Measurements from ENCODE around the gene VSTM2B. TPM values are rescaled to one million over a fixed set of nuclear protein-coding genes. Genes with fewer than 3 reads are reported as not detected.

VSTM2B gene
- not detected in 2 replicates for total RNA-seq

GRCh38 chr19:29525901-29526729 is at the start of gene VSTM2B:
Gene VSTM2B (plus strand): TSS chr19:29525994. CDS start chr19:29526584, 590 bp downstream.

DNA sequence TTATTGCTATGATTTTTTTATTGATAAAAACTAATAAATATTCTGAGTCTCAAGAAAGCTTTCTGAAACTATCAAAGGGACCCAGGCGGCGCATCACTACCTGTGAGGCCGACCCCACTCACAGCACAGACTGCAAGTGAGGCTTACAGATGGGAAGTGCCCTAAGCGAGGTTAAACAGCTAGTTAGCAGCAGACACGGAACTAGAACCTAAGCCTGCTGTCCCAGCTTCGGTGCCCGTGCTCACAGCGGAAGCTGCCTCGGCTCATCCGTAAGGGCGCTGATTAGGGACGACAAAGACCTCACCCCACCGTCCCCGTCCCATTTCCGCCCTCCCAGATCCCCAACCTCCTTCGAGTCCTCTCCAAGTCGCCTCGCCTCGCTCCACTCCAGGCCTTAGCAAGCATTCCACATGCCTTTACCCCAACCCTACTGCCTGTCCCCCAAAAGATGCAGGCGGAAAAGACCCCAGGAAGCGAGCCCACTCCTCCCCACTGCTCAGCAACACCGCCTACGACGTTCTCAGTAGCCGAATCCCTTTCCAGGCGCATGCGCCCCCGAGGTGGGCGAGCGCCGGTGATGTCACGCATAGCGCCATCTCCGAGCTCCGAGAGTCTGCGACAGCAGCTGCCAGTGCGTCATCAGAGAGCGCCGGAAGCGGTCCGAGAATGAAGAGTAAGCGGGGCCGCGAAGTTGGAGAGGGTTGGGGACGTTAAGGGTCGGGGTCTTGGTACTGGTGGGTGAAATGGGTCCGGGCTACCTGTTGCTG is 80.0 kb downstream of the VSTM2B start, which contains the start of gene POP4:
Gene POP4 (plus strand): TSS at position 631 of the 767 bp plus-strand sequence. CDS start 36 bp downstream, at position 667.

Other genes starting within 250 kb of the VSTM2B start
- gene POP4, start 80.3 kb downstream of the VSTM2B start, total RNA-seq, result 78.1 and 122 TPM in 2 replicates
- 15.3 and 25.9 TPM in 2 replicates for gene PLEKHF1, start 139.5 kb downstream of the VSTM2B start, total RNA-seq
- gene C19orf12, start 189.3 kb downstream of the VSTM2B start, total RNA-seq, result 23.6 and 45.0 TPM in 2 replicates

Measured in myometrial cell (primary cell).